Stimulated activated CD4-positive, alpha-beta T cell treated with anti-CD3 and anti-CD28 coated beads, Interleukin-15, amount 100 ng/mL, for 48 hours (primary cell): Measurements from ENCODE around the gene GAGE10.
"Not testable (repeated sequence)": the region's sequence is repeated elsewhere in the genome, so short reads cannot be mapped to it uniquely, and the experiment has no call there.

Experiments used
- DNase-seq, 2 donors: peaks; one replicate each; pipeline ENCODE4 v3.0.0-alpha.2; 2020; ENCODE audit warnings: low read depth in 2 of 2

Gene GAGE10

GRCh38 chrX:49322266-49322665 lies 18.8 kb downstream of the GAGE10 start:
- not testable (repeated sequence) for DNase-seq

GRCh38 chrX:49323735-49324134 lies 20.3 kb downstream of the GAGE10 start:
- DNase-seq = not testable (repeated sequence)

- DNase-seq = not testable (repeated sequence)
These were observed 27.0 kb downstream of the GAGE10 start for GRCh38 chrX:49330421-49330820.

GRCh38 chrX:49331282-49331681 lies 27.8 kb downstream of the GAGE10 start, which contains the start of gene GAGE13:
Gene GAGE13, plus strand, starts transcription at chrX:49331582. Its CDS starts 1,156 bp downstream, at chrX:49332738.
- not testable (repeated sequence) for DNase-seq

GRCh38 chrX:49331841-49332240 lies 28.4 kb downstream of the GAGE10 start:
- DNase-seq = not testable (repeated sequence)

- DNase-seq = not testable (repeated sequence)
These were observed 38.0 kb downstream of the GAGE10 start for GRCh38 chrX:49341449-49341848.

GRCh38 chrX:49344496-49345175 lies 41.2 kb downstream of the GAGE10 start:
- DNase-seq = not testable (repeated sequence)

GRCh38 chrX:49345402-49345801 lies 42.0 kb downstream of the GAGE10 start:
- DNase-seq = not testable (repeated sequence)

GRCh38 chrX:49346150-49346549 lies 42.7 kb downstream of the GAGE10 start:
- DNase-seq = not testable (repeated sequence)
